Activated CD4-positive, alpha-beta T cell treated with anti-CD3 and anti-CD28 coated beads, Interleukin-2, amount 10 ng/mL, durations not matched to agents 24 days and 14 days (primary cell): ENCODE results near the gene TWNK. TPM values are rescaled to one million over a fixed set of nuclear protein-coding genes. Genes with fewer than 3 reads are reported as not detected.
A peak's percentile ranks its signal among the peaks of the same experiment; 100 is the strongest.

ENCODE experiments used
- DNase-seq: peaks from one replicate; pipeline ENCODE4 v3.0.0; 2022
- H3K27ac Mint-ChIP-seq: one replicate; pipeline ENCODE4 v1.8.0; 2022; ENCODE audit warnings: mild to moderate bottlenecking, mixed read lengths
- H3K27me3 Mint-ChIP-seq: one replicate; pipeline ENCODE4 v1.8.0; 2022; ENCODE audit warnings: mixed read lengths
- H3K36me3 Mint-ChIP-seq: one replicate; pipeline ENCODE4 v1.8.0; 2022; ENCODE audit warnings: low read depth, mild to moderate bottlenecking, mixed read lengths
- H3K4me1 Mint-ChIP-seq: one replicate; pipeline ENCODE4 v1.8.0; 2021; ENCODE audit warnings: mixed read lengths
- H3K4me3 Mint-ChIP-seq: one replicate; pipeline ENCODE4 v1.8.0; 2022; ENCODE audit warnings: mild to moderate bottlenecking, moderate library complexity, mixed read lengths
- H3K9me3 Mint-ChIP-seq: one replicate; pipeline ENCODE4 v1.8.0; 2021; ENCODE audit warnings: mixed read lengths
- intact Hi-C: fragments of 100-400 bp; cut with micrococcal nuclease; formaldehyde crosslinking; loops from one replicate; pipeline ENCODE4 v1.15.1; 2023
- total RNA-seq: library from RNA; stranded (reverse); gene quantifications from 2 replicates; pipeline ENCODE4 v1.2.3, GENCODE V29; 2022

Gene TWNK
- total RNA-seq, 1 donor from 2014 or later = 41.1 TPM

GRCh38 chr10:100997360-100998182 is 10.2 kb downstream of the TWNK start:
- peak; percentile 94 for DNase-seq
- peaks cover 22% of the 10 kb centered on the region for H3K4me1 Mint-ChIP-seq
- intact Hi-C loops = loop anchor here (1.0 kb wide), 3 partner anchors 10 to 35 kb away; partner anchors contain the start of genes MRPL43 and TWNK
- H3K36me3 Mint-ChIP-seq = peaks cover 20% of the 10 kb centered on the region
- peak overlapping the region; percentile 89 for H3K27ac Mint-ChIP-seq
- H3K27me3 Mint-ChIP-seq = no peaks in the 10 kb centered on the region
- H3K4me3 Mint-ChIP-seq = peak overlapping the region; percentile 83
- no peaks in the 10 kb centered on the region for H3K9me3 Mint-ChIP-seq

GRCh38 chr10:100998183-100998990 is 11.0 kb downstream of the TWNK start:
- intact Hi-C loops = loop anchor here (1.0 kb wide), 1 partner anchor 15 kb away; no protein-coding TSS in a partner anchor

GRCh38 chr10:100998991-100999741 is 11.8 kb downstream of the TWNK start:
- Mint-ChIP-seq H3K4me1 (peaks cover 22% of the 10 kb centered on the region), H3K27ac (peak overlapping the region; percentile 86), H3K27me3 (no peaks in the 10 kb centered on the region), H3K9me3 (no peaks in the 10 kb centered on the region), H3K36me3 (peaks cover 8% of the 10 kb centered on the region), H3K4me3 (peak overlapping the region; percentile 83)
- peak; percentile 95 for DNase-seq
- intact Hi-C loops = loop anchor here (1.0 kb wide), 2 partner anchors 14 to 87 kb away; partner anchors contain the start of gene SLF2

More at GRCh38 chr10:100998183-100998990, 11.0 kb downstream of the TWNK start:
- Mint-ChIP-seq H3K27me3 (no peaks in the 10 kb centered on the region), H3K4me3 (peak overlapping the region; percentile 83), H3K9me3 (no peaks in the 10 kb centered on the region), H3K36me3 (peaks cover 14% of the 10 kb centered on the region), H3K4me1 (peaks cover 22% of the 10 kb centered on the region), H3K27ac (peak overlapping the region; percentile 86)
- DNase-seq = peak; percentile 86

GRCh38 chr10:100999742-101000126 is 12.4 kb downstream of the TWNK start, which contains the start of gene LZTS2:
Gene LZTS2, plus strand, starts transcription at chr10:100999808. Its CDS starts 2,731 bp downstream, at chr10:101002539.
- Mint-ChIP-seq H3K4me3 (peak within 1 kb of the TSS; percentile 83), H3K27ac (peak within 1 kb of the TSS; percentile 86), H3K36me3 (peaks cover 2% of the 10 kb centered on the region), H3K27me3 (no peaks in the 10 kb centered on the region), H3K9me3 (no peaks in the 10 kb centered on the region), H3K4me1 (peaks cover 22% of the 10 kb centered on the region)
- intact Hi-C loops = loop anchor here (1.0 kb wide), 1 partner anchor 87 kb away; the partner anchor contains the start of gene SLF2
- DNase-seq = no peak

- H3K4me3 Mint-ChIP-seq = peak overlapping the region; percentile 73
- H3K27ac Mint-ChIP-seq = no peak overlapping the region
- H3K36me3 Mint-ChIP-seq = no peaks in the 10 kb centered on the region
- intact Hi-C loops = no loop called here
- DNase-seq = no peak
- H3K9me3 Mint-ChIP-seq = no peaks in the 10 kb centered on the region
- peaks cover 22% of the 10 kb centered on the region for H3K4me1 Mint-ChIP-seq
- H3K27me3 Mint-ChIP-seq = no peaks in the 10 kb centered on the region
These were observed 13.0 kb downstream of the TWNK start for GRCh38 chr10:101000127-101000914.

- DNase-seq = no peak
- H3K27ac Mint-ChIP-seq = peak overlapping the region; percentile 12
- no peaks in the 10 kb centered on the region for H3K27me3 Mint-ChIP-seq
- peak overlapping the region; percentile 59 for H3K4me3 Mint-ChIP-seq
- H3K9me3 Mint-ChIP-seq = no peaks in the 10 kb centered on the region
- no peaks in the 10 kb centered on the region for H3K36me3 Mint-ChIP-seq
- peaks cover 18% of the 10 kb centered on the region for H3K4me1 Mint-ChIP-seq
- intact Hi-C loops = no loop called here
These were observed 13.7 kb downstream of the TWNK start for GRCh38 chr10:101000915-101001658.

- no peak overlapping the region for H3K27ac Mint-ChIP-seq
- intact Hi-C loops = no loop called here
These were observed 14.3 kb downstream of the TWNK start for GRCh38 chr10:101001659-101002035.

GRCh38 chr10:101002456-101002855 is 15.1 kb downstream of the TWNK start:
- no peak overlapping the region for H3K27ac Mint-ChIP-seq
- H3K36me3 Mint-ChIP-seq = no peaks in the 10 kb centered on the region
- H3K27me3 Mint-ChIP-seq = no peaks in the 10 kb centered on the region
- no peak for DNase-seq
- H3K9me3 Mint-ChIP-seq = no peaks in the 10 kb centered on the region
- intact Hi-C loops = no loop called here
- peaks cover 11% of the 10 kb centered on the region for H3K4me1 Mint-ChIP-seq
- no peak overlapping the region for H3K4me3 Mint-ChIP-seq

More at GRCh38 chr10:101001659-101002035, 14.3 kb downstream of the TWNK start:
- Mint-ChIP-seq H3K27me3 (no peaks in the 10 kb centered on the region), H3K9me3 (no peaks in the 10 kb centered on the region), H3K4me3 (no peak overlapping the region), H3K36me3 (no peaks in the 10 kb centered on the region), H3K4me1 (peaks cover 12% of the 10 kb centered on the region)
- DNase-seq = no peak

GRCh38 chr10:101003639-101004206 is 16.4 kb downstream of the TWNK start:
- no peak overlapping the region for H3K4me3 Mint-ChIP-seq
- H3K9me3 Mint-ChIP-seq = no peaks in the 10 kb centered on the region
- no peaks in the 10 kb centered on the region for H3K36me3 Mint-ChIP-seq
- H3K27ac Mint-ChIP-seq = no peak overlapping the region
- no peak for DNase-seq
- no peaks in the 10 kb centered on the region for H3K27me3 Mint-ChIP-seq
- intact Hi-C loops = no loop called here
- peaks cover 4% of the 10 kb centered on the region for H3K4me1 Mint-ChIP-seq

GRCh38 chr10:101005361-101005760 is 18.0 kb downstream of the TWNK start:
- H3K4me1 Mint-ChIP-seq = peaks cover 3% of the 10 kb centered on the region
- H3K27me3 Mint-ChIP-seq = no peaks in the 10 kb centered on the region
- H3K9me3 Mint-ChIP-seq = no peaks in the 10 kb centered on the region
- no peak overlapping the region for H3K27ac Mint-ChIP-seq
- H3K36me3 Mint-ChIP-seq = no peaks in the 10 kb centered on the region
- DNase-seq = no peak
- intact Hi-C loops = no loop called here
- H3K4me3 Mint-ChIP-seq = no peak overlapping the region

GRCh38 chr10:101005869-101006567 is 18.7 kb downstream of the TWNK start:
- no peak for DNase-seq
- H3K9me3 Mint-ChIP-seq = no peaks in the 10 kb centered on the region
- no peak overlapping the region for H3K4me3 Mint-ChIP-seq
- H3K27me3 Mint-ChIP-seq = no peaks in the 10 kb centered on the region
- H3K36me3 Mint-ChIP-seq = no peaks in the 10 kb centered on the region
- intact Hi-C loops = no loop called here
- no peak overlapping the region for H3K27ac Mint-ChIP-seq
- H3K4me1 Mint-ChIP-seq = peaks cover 2% of the 10 kb centered on the region
